Ishikawa (cell line): ENCODE data around the gene GGACT.

ENCODE experiments used
- CREB1 ChIP-seq: IDR thresholded peaks from 2 replicates; pipeline ENCODE4 v1.6.1; 2012; ENCODE audit warnings: low read depth
- EP300 ChIP-seq: IDR thresholded peaks from 2 replicates; pipeline ENCODE4 v1.6.1; 2012; ENCODE audit warnings: borderline replicate concordance
- MAX ChIP-seq: IDR thresholded peaks from 2 replicates; pipeline ENCODE4 v1.6.1; 2012
- REST ChIP-seq: IDR thresholded peaks from 2 replicates; pipeline ENCODE4 v1.6.1; 2012; ENCODE audit warnings: low read depth, mild to moderate bottlenecking
- TAF1 ChIP-seq: IDR thresholded peaks from 2 replicates; pipeline ENCODE4 v1.6.1; 2012; ENCODE audit warnings: low read depth, mild to moderate bottlenecking
- TEAD4 ChIP-seq: IDR thresholded peaks from 2 replicates; pipeline ENCODE4 v1.6.1; 2012
- YY1 ChIP-seq: IDR thresholded peaks from 2 replicates; pipeline ENCODE4 v1.6.1; 2012; ENCODE audit warnings: low read depth
- ZBTB7A ChIP-seq: IDR thresholded peaks from 2 replicates; pipeline ENCODE4 v1.6.1; 2012; ENCODE audit warnings: low read depth

GRCh38 chr13:100580045-100580444 lies 8.5 kb downstream of the GGACT start:
- TF ChIP-seq MAX (no peak), CREB1 (no peak), TAF1 (no peak), TEAD4 (no peak), YY1 (no peak), ZBTB7A (no peak), EP300 (no peak), REST (no peak)
